ENCODE measurements around the gene AKAP6.
A peak's percentile ranks its signal among the peaks of the same experiment; 100 is the strongest.

Gene AKAP6

DNA sequence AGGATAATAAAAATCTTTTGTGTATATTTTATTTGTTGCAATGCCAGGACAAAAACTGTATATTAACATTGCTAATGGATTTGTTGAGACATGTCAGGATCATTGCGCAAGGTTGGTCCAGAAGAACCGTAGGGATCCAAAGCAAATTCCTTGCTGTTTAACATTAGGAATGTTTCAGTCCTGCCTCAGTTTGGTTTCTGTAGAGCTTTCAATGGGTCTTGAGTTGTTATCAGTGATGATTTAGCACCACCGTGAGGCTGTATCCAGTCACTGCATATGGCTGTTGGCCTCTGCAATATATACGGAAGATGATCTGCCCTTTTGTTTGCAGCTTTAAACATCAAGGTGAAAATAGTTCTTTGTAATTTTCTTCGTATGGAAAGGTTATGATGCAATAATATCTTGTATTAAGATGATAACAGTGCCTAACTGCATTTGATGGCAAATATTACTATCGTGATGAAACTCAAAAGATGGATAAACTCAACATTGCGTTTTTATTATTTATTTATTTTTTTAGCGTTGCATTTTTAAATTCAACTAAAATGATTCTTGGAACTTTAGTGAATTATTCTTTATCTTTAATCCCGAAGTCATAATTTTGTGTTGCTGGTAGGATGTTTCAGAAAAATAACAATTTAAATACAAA is 231.2 kb downstream of the AKAP6 start:
- DNase-seq (ENCODE audit: insufficient read length) (no peak), FAIRE-seq (peak; percentile 67)
- TF ChIP-seq POLR2AphosphoS5 (IDR thresholded peaks at IDR 0.05; ENCODE audit: low read depth, low read length) (no peak), POLR2A (IDR thresholded peaks at IDR 0.05; ENCODE audit: low read depth, low read length) (no peak), TAF1 (IDR thresholded peaks at IDR 0.05; ENCODE audit: borderline replicate concordance, low read depth, low read length) (no peak)

DNA sequence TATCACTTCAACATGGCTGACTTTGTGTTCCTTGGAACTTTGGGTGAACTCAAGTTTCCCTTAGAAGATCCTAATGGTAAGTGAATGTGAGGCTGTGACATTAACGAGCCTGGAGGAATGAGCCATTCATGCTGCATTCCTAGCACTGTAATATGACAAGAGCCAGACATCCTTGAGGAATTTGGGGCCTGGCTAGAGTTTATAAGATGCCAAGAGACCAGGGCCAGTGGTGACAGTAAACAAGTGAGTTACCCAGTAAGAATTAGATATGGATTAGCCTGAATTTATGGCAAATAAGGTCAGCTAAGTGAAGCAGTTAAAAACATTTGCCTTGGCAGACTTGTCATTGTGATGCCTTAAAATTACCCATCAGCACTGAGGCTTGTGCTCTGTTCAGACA is 232.4 kb downstream of the AKAP6 start:
- TF ChIP-seq POLR2A (IDR thresholded peaks at IDR 0.05; ENCODE audit: low read depth, low read length) = no peak
- TF ChIP-seq TAF1 (IDR thresholded peaks at IDR 0.05; ENCODE audit: borderline replicate concordance, low read depth, low read length) = no peak
- no peak for TF ChIP-seq POLR2AphosphoS5 (IDR thresholded peaks at IDR 0.05; ENCODE audit: low read depth, low read length)
- DNase-seq (ENCODE audit: insufficient read length) = no peak

DNA sequence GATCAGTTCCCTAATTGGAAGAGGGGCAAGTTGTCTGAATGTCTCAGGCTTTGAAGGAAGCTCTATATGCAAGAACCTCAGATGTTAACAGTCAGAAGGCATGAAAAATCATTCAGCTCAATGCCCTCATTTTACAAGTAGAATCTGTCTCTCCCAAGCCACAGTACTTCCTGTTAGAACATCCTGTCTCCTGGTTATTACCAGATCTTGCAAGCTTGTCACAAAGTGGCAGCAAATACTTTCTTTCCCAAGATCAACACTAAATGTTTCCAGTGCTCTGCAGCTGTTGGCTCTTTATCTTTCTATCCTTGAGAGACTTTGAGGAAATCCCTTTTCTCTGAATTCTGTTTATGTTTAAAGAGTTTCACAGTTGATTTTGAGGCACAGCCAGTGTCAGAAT is 235.5 kb downstream of the AKAP6 start:
- FAIRE-seq (no peak), DNase-seq (ENCODE audit: insufficient read length) (no peak)
- TF ChIP-seq POLR2AphosphoS5 (IDR thresholded peaks at IDR 0.05; ENCODE audit: low read depth, low read length) (no peak), POLR2A (IDR thresholded peaks at IDR 0.05; ENCODE audit: low read depth, low read length) (no peak), TAF1 (IDR thresholded peaks at IDR 0.05; ENCODE audit: borderline replicate concordance, low read depth, low read length) (no peak)

More for the DNA sequence above, 232.4 kb downstream of the AKAP6 start:
- peak; percentile 48 for FAIRE-seq

DNA sequence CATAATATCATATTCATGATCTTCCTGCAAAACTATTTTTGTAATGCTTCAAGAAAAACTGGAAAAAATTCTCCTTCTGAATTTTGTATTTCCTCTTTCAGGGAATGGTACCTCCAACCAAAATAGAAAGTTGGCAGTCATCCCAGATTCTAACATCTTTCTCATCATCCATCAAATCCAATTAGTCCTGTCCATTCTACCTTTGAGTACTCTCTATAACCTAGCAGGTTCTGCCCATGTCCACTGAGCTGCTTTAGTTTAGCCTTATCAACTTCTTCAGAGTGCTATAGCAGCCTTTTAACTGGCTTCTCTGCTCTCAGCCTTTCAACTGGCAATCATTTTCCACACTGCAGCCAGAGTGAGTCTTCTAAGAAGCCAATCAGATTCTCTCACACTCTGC is 236.2 kb downstream of the AKAP6 start:
- TF ChIP-seq POLR2A (IDR thresholded peaks at IDR 0.05; ENCODE audit: low read depth, low read length) (no peak), POLR2AphosphoS5 (IDR thresholded peaks at IDR 0.05; ENCODE audit: low read depth, low read length) (no peak), TAF1 (IDR thresholded peaks at IDR 0.05; ENCODE audit: borderline replicate concordance, low read depth, low read length) (no peak)
- DNase-seq (ENCODE audit: insufficient read length) (no peak), FAIRE-seq (no peak)

DNA sequence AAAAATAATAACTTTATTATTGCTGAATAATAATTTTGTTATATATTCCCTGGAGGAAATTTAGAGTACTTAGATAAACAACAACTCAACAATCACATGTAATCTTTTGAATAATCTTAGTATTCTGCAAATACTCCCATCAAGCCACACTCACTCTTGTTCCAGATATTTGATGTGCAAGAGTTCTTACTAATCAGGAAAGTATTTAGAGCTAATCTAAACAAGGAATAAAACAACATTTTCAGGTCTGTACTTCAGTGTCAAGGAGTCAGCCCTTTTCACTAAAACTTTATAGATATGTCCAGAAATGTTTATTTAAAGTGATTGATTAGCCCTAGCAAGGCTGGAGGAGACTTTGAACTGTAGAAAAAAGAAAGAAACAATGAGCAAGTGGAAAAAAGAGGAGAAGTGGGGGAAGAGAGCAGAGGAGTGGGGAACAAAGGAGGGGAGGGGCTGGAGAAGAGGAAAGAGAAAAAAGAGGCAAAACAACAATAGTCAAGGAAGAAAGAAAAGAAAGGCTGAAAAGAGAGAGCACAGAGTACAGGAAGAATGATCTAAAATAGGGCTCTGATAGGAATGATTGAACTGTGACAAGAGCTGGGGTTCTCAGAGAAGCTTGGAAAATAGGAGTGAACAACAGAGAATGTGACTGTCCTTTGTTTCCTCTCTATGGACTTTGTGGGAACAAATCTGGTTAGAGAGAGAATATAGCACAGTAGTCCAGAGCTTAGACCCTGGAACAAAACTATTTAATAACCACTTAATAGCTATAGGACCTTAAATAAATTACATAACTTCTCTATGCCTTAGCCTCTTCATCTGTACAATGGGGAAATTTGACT is 238.7 kb downstream of the AKAP6 start:
- FAIRE-seq = no peak
- no peak for DNase-seq (ENCODE audit: insufficient read length)
- TF ChIP-seq POLR2A (IDR thresholded peaks at IDR 0.05; ENCODE audit: low read depth, low read length) (no peak), POLR2AphosphoS5 (IDR thresholded peaks at IDR 0.05; ENCODE audit: low read depth, low read length) (no peak), TAF1 (IDR thresholded peaks at IDR 0.05; ENCODE audit: borderline replicate concordance, low read depth, low read length) (no peak)

DNA sequence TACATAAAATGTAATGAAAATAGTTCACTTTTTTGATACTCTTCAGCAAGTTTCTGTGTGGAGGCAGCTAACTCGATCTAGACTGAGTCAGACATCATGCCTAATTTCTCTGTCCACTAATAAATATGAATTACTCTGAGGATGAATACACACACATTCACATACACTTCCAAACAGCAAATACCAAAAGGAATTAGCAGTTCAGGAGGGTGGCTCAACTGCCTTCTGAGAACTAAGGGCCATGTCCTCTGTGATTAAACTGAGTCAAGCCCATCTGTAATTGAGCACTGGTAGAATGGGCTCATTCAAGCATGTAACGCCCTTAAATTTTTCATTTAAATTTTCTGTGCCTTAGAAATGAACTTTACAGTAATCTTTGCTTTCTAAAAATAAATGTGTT is 242.5 kb downstream of the AKAP6 start:
- FAIRE-seq = no peak
- DNase-seq (ENCODE audit: insufficient read length) = no peak
- TF ChIP-seq TAF1 (IDR thresholded peaks at IDR 0.05; ENCODE audit: borderline replicate concordance, low read depth, low read length) (no peak), POLR2A (IDR thresholded peaks at IDR 0.05; ENCODE audit: low read depth, low read length) (no peak), POLR2AphosphoS5 (IDR thresholded peaks at IDR 0.05; ENCODE audit: low read depth, low read length) (no peak)

DNA sequence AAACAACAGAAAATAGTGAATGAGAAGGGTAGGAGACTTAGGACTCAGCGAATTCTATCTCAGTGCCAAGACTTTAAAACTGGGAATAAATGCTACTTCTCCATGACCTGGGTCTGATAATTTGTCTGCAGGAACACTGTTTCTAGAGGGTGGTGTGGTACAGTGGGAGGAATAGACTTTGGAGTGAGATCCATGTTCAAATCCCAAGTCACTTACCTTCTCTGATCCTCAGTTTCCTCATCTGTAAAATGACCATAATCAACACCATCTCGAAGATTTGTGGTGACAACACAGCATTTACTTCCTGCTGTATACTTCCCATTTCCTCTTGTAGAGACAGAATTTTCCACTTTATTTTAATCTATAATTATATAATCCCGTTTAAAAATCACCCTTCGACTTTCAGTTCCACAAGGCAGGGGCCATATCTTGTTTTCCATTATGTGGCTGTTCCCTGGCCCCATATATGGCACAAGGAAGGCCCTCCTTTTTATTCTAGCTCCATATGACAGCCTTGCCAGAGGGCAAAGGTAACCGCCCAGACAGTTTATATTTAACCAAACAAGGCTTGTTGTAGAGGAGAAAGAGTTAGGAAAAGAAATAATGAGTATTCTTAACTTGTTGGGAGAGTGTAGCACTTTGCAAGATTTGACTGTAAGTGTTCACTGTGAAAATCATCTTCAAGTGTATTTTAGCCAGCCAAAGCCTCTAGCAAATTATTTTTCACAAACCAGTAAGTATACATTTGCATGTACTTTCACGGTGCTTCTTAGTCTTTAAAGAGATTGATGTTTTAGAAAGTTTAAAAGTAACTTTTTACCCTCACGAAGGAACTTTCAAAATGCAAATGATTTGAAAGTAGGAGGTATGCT is 243.1 kb downstream of the AKAP6 start:
- DNase-seq (ENCODE audit: insufficient read length) = no peak
- no peak for TF ChIP-seq TAF1 (IDR thresholded peaks at IDR 0.05; ENCODE audit: borderline replicate concordance, low read depth, low read length)
- TF ChIP-seq POLR2A (IDR thresholded peaks at IDR 0.05; ENCODE audit: low read depth, low read length) = no peak
- no peak for TF ChIP-seq POLR2AphosphoS5 (IDR thresholded peaks at IDR 0.05; ENCODE audit: low read depth, low read length)
- FAIRE-seq = no peak

DNA sequence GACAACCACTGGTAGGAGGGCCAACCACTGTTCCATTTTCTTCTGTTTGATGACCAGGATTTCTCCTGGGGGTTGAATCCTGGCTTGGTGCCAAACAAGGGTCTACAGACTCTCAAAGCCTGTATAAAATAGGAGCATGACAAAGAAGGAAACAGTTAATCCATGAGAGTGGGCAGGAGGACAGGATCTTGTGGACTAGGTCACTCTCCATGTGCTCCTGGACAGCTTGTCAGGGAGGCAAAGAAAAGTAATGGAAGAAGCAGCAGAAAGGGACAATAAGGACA is 243.7 kb downstream of the AKAP6 start:
- FAIRE-seq (no peak), DNase-seq (ENCODE audit: insufficient read length) (no peak)
- TF ChIP-seq POLR2A (IDR thresholded peaks at IDR 0.05; ENCODE audit: low read depth, low read length) (no peak), TAF1 (IDR thresholded peaks at IDR 0.05; ENCODE audit: borderline replicate concordance, low read depth, low read length) (no peak), POLR2AphosphoS5 (IDR thresholded peaks at IDR 0.05; ENCODE audit: low read depth, low read length) (no peak)

DNA sequence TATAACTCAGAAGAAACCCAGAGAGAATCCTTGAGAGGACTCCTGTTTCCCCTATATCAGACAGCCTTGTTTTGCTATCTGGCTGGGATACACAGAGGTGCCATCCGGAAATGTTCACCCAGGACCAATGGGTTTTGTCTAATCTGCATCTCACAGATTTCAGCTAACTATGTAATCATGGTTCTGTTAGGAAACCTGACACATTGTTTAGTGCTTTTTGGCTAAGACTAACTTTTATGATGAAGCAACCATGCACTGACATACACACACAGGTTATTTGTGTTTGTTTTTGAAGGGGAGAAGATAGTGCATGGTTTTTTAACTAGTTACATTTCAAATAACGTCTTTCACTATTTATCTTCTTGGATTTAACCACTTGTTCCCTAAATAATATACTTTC is 245.2 kb downstream of the AKAP6 start:
- FAIRE-seq (no peak), DNase-seq (ENCODE audit: insufficient read length) (no peak)
- no peak for TF ChIP-seq TAF1 (IDR thresholded peaks at IDR 0.05; ENCODE audit: borderline replicate concordance, low read depth, low read length)
- TF ChIP-seq POLR2AphosphoS5 (IDR thresholded peaks at IDR 0.05; ENCODE audit: low read depth, low read length) = no peak
- no peak for TF ChIP-seq POLR2A (IDR thresholded peaks at IDR 0.05; ENCODE audit: low read depth, low read length)

DNA sequence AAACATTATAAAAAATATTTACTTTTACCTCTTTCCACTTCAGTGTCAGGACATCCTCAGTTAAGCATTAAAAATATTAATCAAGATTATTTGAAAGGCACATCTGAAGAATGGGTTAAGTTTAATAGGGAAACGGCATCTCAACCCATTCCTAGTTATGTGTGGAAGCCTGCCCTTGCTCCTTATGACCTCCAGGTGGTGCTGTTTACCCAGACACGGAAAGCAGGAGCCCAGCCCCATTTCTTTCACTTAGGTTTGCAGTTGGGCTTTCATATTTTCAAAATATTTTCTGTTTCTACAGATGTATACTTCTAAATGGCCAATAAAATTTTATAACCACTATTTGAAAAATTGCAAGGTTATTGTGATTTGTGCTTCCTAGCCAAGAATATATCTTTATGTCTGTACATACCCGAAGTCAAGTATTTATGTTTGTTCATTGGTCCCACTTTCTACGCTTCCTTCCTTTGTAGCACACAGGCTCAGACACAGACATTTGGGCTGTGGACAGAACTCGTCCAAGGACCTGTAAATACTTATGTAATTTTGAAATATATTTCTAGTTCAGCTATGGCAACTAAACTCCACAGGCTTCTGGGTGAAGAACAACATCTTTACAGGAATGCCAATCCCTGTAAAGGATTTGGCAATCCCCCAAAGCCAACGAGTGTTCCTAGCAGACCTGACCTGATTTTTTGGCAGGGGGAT is 247.1 kb downstream of the AKAP6 start:
- TF ChIP-seq POLR2A (IDR thresholded peaks at IDR 0.05; ENCODE audit: low read depth, low read length) (no peak), POLR2AphosphoS5 (IDR thresholded peaks at IDR 0.05; ENCODE audit: low read depth, low read length) (no peak), TAF1 (IDR thresholded peaks at IDR 0.05; ENCODE audit: borderline replicate concordance, low read depth, low read length) (no peak)
- FAIRE-seq (peak; percentile 44), DNase-seq (ENCODE audit: insufficient read length) (no peak)

DNA sequence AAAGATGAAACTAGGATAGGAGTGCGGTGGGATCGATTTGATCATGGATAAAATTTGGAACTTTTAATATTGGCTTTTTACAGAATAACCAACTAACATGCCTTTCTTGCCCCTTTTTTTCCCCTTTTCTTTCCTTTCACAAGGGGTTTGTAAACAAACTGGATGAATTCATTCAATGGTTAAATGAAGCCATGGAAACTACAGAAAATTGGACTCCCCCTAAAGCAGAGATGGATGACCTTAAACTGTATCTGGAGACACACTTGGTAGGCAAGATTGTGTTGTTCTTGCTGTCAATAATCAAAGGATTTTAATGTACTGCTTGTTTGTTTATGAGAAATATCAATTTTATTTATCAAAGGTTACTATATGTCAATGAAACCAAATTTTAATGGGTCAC is 247.9 kb downstream of the AKAP6 start:
- FAIRE-seq = no peak
- DNase-seq (ENCODE audit: insufficient read length) = no peak
- TF ChIP-seq POLR2A (IDR thresholded peaks at IDR 0.05; ENCODE audit: low read depth, low read length) (no peak), TAF1 (IDR thresholded peaks at IDR 0.05; ENCODE audit: borderline replicate concordance, low read depth, low read length) (no peak), POLR2AphosphoS5 (IDR thresholded peaks at IDR 0.05; ENCODE audit: low read depth, low read length) (no peak)
